Kidney capillary endothelial cell (primary cell): ENCODE measurements around the gene TCP11L1.
"Not testable (repeated sequence)": the region's sequence is repeated elsewhere in the genome, so short reads cannot be mapped to it uniquely, and the experiment has no call there.

ENCODE experiments used
- DNase-seq: peaks from one replicate; pipeline ENCODE4 v3.0.0-alpha.2; 2018; ENCODE audit warnings: low spot score

The TCP11L1 gene

GRCh38 chr11:33033493-33033892, 5.9 kb upstream of the TCP11L1 start:
- DNase-seq = no peak

GRCh38 chr11:33035011-33035410, 4.4 kb upstream of the TCP11L1 start:
- DNase-seq = no peak

GRCh38 chr11:33040033-33040861, 875 bp downstream of the TCP11L1 start:
- no peak for DNase-seq

GRCh38 chr11:33040862-33041453, 1.6 kb downstream of the TCP11L1 start:
- no peak for DNase-seq

- DNase-seq = no peak
Observed at GRCh38 chr11:33043221-33043830, 4.0 kb downstream of the TCP11L1 start.

GRCh38 chr11:33044285-33044756, 4.9 kb downstream of the TCP11L1 start:
- no peak for DNase-seq

GRCh38 chr11:33045551-33046255, 6.3 kb downstream of the TCP11L1 start:
- no peak for DNase-seq

GRCh38 chr11:33048701-33049100, 9.3 kb downstream of the TCP11L1 start:
- DNase-seq = peak; percentile 15

- not testable (repeated sequence) for DNase-seq
Observed at GRCh38 chr11:33049565-33050408, 10.4 kb downstream of the TCP11L1 start.

- DNase-seq = no peak
Observed at GRCh38 chr11:33052231-33052630, 12.9 kb downstream of the TCP11L1 start.

- no peak for DNase-seq
Observed at GRCh38 chr11:33055375-33055774, 16.0 kb downstream of the TCP11L1 start.

- no peak for DNase-seq
Observed at GRCh38 chr11:33057284-33057683, 17.9 kb downstream of the TCP11L1 start.

- no peak for DNase-seq
Observed at GRCh38 chr11:33059331-33060007, 20.1 kb downstream of the TCP11L1 start.

- DNase-seq = no peak
Observed at GRCh38 chr11:33060271-33060670, 20.9 kb downstream of the TCP11L1 start.

GRCh38 chr11:33062137-33062536, 22.8 kb downstream of the TCP11L1 start:
- DNase-seq = no peak

- DNase-seq = no peak
Observed at GRCh38 chr11:33063326-33063881, 24.0 kb downstream of the TCP11L1 start.

- DNase-seq = no peak
Observed at GRCh38 chr11:33064033-33064825, 24.9 kb downstream of the TCP11L1 start.

GRCh38 chr11:33064866-33065265, 25.5 kb downstream of the TCP11L1 start:
- DNase-seq = no peak

GRCh38 chr11:33065445-33066178, 26.2 kb downstream of the TCP11L1 start:
- peak; percentile 56 for DNase-seq
